OCI-LY3 (cell line): ENCODE measurements around the gene DLGAP4.

ENCODE experiments used
- H2AFZ ChIP-seq: fragments of 200-600, 300-600 bp; shearing (Covaris generic); 2 replicates; pipeline ENCODE4 v1.6.0; 2014; ENCODE audit warnings: antibody characterized with exemption, low read depth, low read length
- H3K27ac ChIP-seq: fragments of 200-600, 300-600 bp; sonication (generic); 2 replicates; pipeline ENCODE4 v1.5.1; 2014; ENCODE audit warnings: mild to moderate bottlenecking, low read length, moderate library complexity, mixed read lengths
- H3K27me3 ChIP-seq: fragments of 200-600, 300-600 bp; sonication (generic); 2 replicates; pipeline ENCODE4 v1.6.1; 2014; ENCODE audit warnings: low read depth, low read length, mixed read lengths
- H3K36me3 ChIP-seq: fragments of 200-600, 300-600 bp; sonication (generic); replicated peaks from 2 replicates; pipeline ENCODE3; 2014; ENCODE audit warnings: low read depth, low read length, mixed read lengths
- H3K4me1 ChIP-seq: fragments of 300-600, 200-600 bp; sonication (generic); 2 replicates; pipeline ENCODE4 v1.6.1; 2014; ENCODE audit warnings: low read length, mixed read lengths
- H3K4me2 ChIP-seq: fragments of 200-600, 300-600 bp; sonication (generic); 2 replicates; pipeline ENCODE4 v1.6.1; 2014; ENCODE audit warnings: low read length, mixed read lengths
- H3K4me3 ChIP-seq: fragments of 300-600, 200-600 bp; sonication (generic); 2 replicates; pipeline ENCODE4 v1.5.1; 2014; ENCODE audit warnings: antibody characterized with exemption, mild to moderate bottlenecking, low read length, moderate library complexity
- H3K79me2 ChIP-seq: fragments of 300-600, 200-600 bp; shearing (Covaris generic); 2 replicates; pipeline ENCODE4 v1.6.1; 2014; ENCODE audit warnings: mild to moderate bottlenecking, low read length, mixed read lengths
- H3K9ac ChIP-seq: fragments of 300-600, 200-600 bp; shearing (Covaris generic); 2 replicates; pipeline ENCODE4 v1.6.0; 2014; ENCODE audit warnings: mild to moderate bottlenecking, low read length, moderate library complexity
- H3K9me3 ChIP-seq: fragments of 200-600, 300-600 bp; shearing (Covaris generic); 2 replicates; pipeline ENCODE4 v1.6.1; 2014; ENCODE audit warnings: low read length, mixed read lengths; ENCODE audit not compliant: insufficient read depth
- H4K20me1 ChIP-seq: fragments of 200-600, 300-600 bp; sonication (generic); 2 replicates; pipeline ENCODE4 v1.6.1; 2016; ENCODE audit warnings: low read length, mixed read lengths; ENCODE audit not compliant: insufficient read depth
- EZH2phosphoT487 ChIP-seq: fragments of 200-600 bp; shearing (Covaris generic); IDR thresholded peaks from 2 replicates; pipeline ENCODE4 v1.6.1; 2018; ENCODE audit warnings: antibody characterized with exemption, mixed run types, low read depth
- TF ChIP-seq, protein P1 (sequence below): fragments of 200-600, 300-600 bp; sonication (generic); IDR thresholded peaks from 2 replicates; pipeline ENCODE4 v1.5.1; 2014; ENCODE audit warnings: antibody characterized with exemption, low read length, low read depth

The DLGAP4 gene

DNA sequence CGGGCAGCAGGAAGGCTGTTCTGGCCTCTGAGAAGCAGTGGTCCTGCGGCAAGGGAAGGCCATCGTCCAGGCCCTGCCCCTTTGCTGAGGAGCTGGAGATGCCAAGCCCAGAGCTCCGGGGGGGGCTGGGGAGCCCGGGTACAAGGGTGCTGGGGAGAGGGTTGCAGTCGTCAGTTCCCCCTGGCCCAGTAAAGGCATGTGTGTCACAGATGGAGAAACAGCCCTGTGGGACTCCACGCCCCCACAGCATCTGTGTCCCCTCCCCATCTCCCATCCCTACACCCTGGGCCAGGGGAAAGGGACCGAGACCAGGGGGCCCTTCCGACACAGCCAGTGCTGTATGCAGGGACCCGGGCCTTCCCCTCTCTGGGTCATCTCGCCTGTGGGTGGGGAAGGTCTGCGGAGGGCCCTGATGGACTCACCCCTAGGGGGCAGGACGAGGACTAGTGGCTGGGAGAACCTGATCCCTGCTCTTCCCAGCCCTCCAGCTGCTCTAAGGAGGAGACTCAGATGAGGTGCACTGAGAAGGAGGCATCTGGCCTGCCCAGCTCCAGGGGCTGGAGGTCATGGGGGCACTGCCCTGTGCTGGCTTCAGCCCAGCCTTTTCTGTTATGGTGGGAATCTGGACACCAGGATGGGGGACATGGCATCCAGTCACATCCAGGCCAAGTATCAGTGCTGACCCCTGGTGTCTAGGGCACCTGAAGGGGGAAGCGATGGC is 235.8 kb downstream of the DLGAP4 start:
- Histone ChIP-seq H3K9me3 (no peaks in the 10 kb centered on the region), H3K9ac (peak overlapping the region; percentile 83), H4K20me1 (0 out of 2 replicates have a peak, but pooled peaks cover under 1% of the 10 kb centered on the region), H3K4me3 (peak overlapping the region; percentile 86), H3K36me3 (no peaks in the 10 kb centered on the region), H3K4me2 (peak overlapping the region; percentile 91), H3K79me2 (peaks cover 3% of the 10 kb centered on the region; the same call in 1 of the 2 replicates), H2AFZ (peak overlapping the region; percentile 68; the same call in 1 of the 2 replicates), H3K27me3 (no peaks in the 10 kb centered on the region), H3K27ac (no peak overlapping the region), H3K4me1 (peaks cover 21% of the 10 kb centered on the region)
- TF ChIP-seq EZH2phosphoT487, result no peak
- TF ChIP-seq, protein P1, sequence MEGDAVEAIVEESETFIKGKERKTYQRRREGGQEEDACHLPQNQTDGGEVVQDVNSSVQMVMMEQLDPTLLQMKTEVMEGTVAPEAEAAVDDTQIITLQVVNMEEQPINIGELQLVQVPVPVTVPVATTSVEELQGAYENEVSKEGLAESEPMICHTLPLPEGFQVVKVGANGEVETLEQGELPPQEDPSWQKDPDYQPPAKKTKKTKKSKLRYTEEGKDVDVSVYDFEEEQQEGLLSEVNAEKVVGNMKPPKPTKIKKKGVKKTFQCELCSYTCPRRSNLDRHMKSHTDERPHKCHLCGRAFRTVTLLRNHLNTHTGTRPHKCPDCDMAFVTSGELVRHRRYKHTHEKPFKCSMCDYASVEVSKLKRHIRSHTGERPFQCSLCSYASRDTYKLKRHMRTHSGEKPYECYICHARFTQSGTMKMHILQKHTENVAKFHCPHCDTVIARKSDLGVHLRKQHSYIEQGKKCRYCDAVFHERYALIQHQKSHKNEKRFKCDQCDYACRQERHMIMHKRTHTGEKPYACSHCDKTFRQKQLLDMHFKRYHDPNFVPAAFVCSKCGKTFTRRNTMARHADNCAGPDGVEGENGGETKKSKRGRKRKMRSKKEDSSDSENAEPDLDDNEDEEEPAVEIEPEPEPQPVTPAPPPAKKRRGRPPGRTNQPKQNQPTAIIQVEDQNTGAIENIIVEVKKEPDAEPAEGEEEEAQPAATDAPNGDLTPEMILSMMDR, result peak; percentile 60

DNA sequence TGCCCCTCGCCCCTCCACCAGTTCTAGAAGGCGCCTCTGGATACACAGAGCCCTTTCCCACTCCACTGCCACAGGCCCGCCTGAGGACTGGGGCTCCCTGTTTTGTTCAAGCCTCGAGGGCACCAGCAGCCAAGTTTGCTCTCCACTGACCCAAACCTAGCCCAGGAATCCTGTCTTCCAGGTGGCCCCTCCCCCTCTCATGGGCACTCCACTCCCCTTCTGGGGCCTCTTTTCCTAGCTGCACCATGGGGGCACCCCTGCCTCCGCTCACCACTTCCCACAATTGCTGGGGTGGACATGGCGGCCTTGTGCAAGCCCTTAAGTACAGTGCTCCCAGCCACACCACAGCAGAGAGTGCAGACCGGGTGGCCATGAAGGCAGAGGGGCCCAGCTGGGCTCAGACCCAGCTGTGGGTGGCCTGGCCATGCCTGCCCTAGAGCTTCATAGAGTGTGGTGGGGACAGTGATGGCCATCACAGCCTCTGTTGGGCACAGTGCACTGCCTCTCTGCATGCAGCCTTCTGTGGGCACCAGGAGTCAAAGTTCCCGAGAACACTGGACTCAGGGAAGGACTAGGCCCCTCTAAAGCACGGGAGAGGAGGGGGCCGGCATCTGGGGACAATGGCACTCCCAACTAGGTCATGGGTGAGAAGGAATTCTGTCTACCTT is 236.5 kb downstream of the DLGAP4 start:
- Histone ChIP-seq H3K4me1 (peaks cover 26% of the 10 kb centered on the region), H3K79me2 (peaks cover 3% of the 10 kb centered on the region; the same call in 1 of the 2 replicates), H3K27ac (no peak overlapping the region), H3K27me3 (no peaks in the 10 kb centered on the region), H3K9me3 (no peaks in the 10 kb centered on the region), H3K36me3 (no peaks in the 10 kb centered on the region), H2AFZ (no peak overlapping the region), H4K20me1 (0 out of 2 replicates have a peak, but pooled peaks cover 8% of the 10 kb centered on the region), H3K9ac (no peak overlapping the region), H3K4me2 (peak overlapping the region; percentile 91), H3K4me3 (no peak overlapping the region)
- TF ChIP-seq, protein P1, result no peak
- no peak for TF ChIP-seq EZH2phosphoT487

DNA sequence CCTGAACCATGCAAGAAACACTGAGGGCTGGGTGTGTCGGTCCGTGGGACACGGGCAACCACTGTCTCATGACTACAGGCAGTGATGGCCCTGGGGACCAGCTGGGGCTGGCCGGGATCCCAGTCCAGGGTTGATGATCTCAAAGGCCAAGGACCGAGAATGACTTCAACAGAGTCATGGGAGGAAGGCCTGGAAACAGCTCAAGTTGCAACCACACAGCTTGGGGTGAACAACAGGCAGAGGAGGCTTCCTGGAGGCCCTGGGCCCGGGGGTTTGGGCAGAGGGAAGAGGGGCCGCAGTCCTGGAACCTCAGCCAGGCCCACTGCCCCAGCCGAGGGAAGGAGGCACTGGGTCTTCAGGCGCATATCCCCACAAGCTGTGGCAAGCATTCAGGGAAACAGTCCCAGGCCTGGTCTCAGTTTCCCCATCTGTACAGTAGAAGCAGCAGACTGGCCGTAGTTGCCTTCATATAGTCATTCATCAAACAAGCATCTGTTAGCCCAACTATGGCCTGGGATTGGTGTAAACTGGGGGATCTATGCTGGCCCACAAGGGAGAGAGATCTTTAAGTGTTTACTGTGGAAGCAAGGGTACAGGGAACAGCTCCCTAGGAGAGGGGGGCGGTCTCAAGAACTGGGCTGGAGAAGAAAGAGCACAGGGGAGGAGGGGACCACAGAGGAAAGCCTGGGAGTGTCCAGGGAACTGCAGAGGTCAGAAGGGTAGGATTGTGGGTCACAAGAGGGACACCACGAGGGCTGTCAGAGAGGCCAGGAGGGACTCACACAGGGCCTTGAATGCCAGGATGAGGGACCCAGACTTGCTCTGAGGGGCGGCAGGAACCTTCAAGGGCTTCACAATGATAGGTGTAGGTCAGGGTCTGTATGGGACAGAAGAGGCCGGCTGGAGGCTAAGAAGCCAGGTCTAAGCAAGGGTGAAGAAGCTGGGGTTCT is 237.3 kb downstream of the DLGAP4 start:
- H3K4me2 ChIP-seq, result no peak overlapping the region

More for the DNA sequence above, 237.3 kb downstream of the DLGAP4 start:
- no peak overlapping the region for H3K27ac ChIP-seq
- 0 out of 2 replicates have a peak, but pooled peaks cover 9% of the 10 kb centered on the region for H4K20me1 ChIP-seq
- peaks cover 3% of the 10 kb centered on the region; the same call in 1 of the 2 replicates for H3K79me2 ChIP-seq
- no peaks in the 10 kb centered on the region for H3K27me3 ChIP-seq
- H3K36me3 ChIP-seq, result no peaks in the 10 kb centered on the region
- H3K4me3 ChIP-seq, result no peak overlapping the region
- no peak overlapping the region for H2AFZ ChIP-seq
- peaks cover 26% of the 10 kb centered on the region for H3K4me1 ChIP-seq
- no peaks in the 10 kb centered on the region for H3K9me3 ChIP-seq
- no peak overlapping the region for H3K9ac ChIP-seq
- no peak for TF ChIP-seq EZH2phosphoT487
- TF ChIP-seq, protein P1, result no peak
